SK-N-SH (cell line): ENCODE data around the gene SBF2. TPM values are rescaled to one million over a fixed set of nuclear protein-coding genes. Genes with fewer than 3 reads are reported as not detected.

Experiments
- CTCF ChIA-PET: fragments of 300-600, 350-600 bp; formaldehyde crosslinking; extraction: SDS; loops from one replicate; lab custom pipeline; 2021; lab: Yijun Ruan, JAX
- POLR2A ChIA-PET: fragments of 350-600 bp; sonication (Branson Sonifier 250); formaldehyde crosslinking; extraction: SDS; loops from one replicate; lab custom pipeline; 2020; ENCODE audit warnings: antibody characterized with exemption, inconsistent platforms; lab: Yijun Ruan, JAX
- DNase-seq: peaks from one replicate; pipeline ENCODE4 v3.0.0; 2012
- H2AFZ ChIP-seq: fragments of 200-600 bp; sonication (generic); 2 replicates; pipeline ENCODE4 v1.8.1; 2016; ENCODE audit warnings: antibody characterized with exemption, mild to moderate bottlenecking, low read depth
- H3F3A ChIP-seq: fragments of 200-600 bp; sonication (generic); replicated peaks from 2 replicates; pipeline ENCODE3; 2016; ENCODE audit warnings: antibody characterized with exemption, mild to moderate bottlenecking; ENCODE audit not compliant: insufficient read depth
- H3K27ac ChIP-seq, 2 experiments: fragments of 200-500 bp in 1 of 2; fragments of 200-600 bp in 1 of 2; sonication (Bioruptor generic) in 1 of 2; sonication (generic), shearing (Covaris generic) in 1 of 2; 2 replicates each; pipeline versions ENCODE4 v1.5.1 to v1.6.1; 2014 to 2016; ENCODE audit warnings: low read depth in 2 of 2, inconsistent platforms in 1 of 2, low read length in 1 of 2, mild to moderate bottlenecking in 1 of 2, mixed read lengths in 1 of 2
- H3K27me3 ChIP-seq: fragments of 200-600 bp; sonication (generic), shearing (Covaris generic); 2 replicates; pipeline ENCODE4 v1.6.1; 2016; ENCODE audit warnings: mixed run types; ENCODE audit not compliant: insufficient read depth
- H3K36me3 ChIP-seq, 2 experiments: fragments of 200-500 bp in 1 of 2; fragments of 200-600 bp in 1 of 2; sonication (Bioruptor generic) in 1 of 2; sonication (generic) in 1 of 2; replicated peaks in 1 of 2; 2 replicates each; pipeline versions ENCODE3 to v1.5.1; 2014 to 2016; ENCODE audit warnings: low read length in 1 of 2, mild to moderate bottlenecking in 1 of 2; ENCODE audit not compliant: insufficient read depth in 2 of 2, control insufficient read depth in 1 of 2
- H3K4me1 ChIP-seq, 2 experiments: fragments of 200-500 bp in 1 of 2; fragments of 200-600 bp in 1 of 2; sonication (Bioruptor generic) in 1 of 2; sonication (generic), shearing (Covaris generic) in 1 of 2; 2 replicates each; pipeline versions ENCODE4 v1.5.1 to v1.6.1; 2014 to 2016; ENCODE audit warnings: low read depth in 1 of 2, low read length in 1 of 2, mixed run types in 1 of 2; ENCODE audit not compliant: insufficient read depth in 2 of 2, control insufficient read depth in 1 of 2
- H3K4me2 ChIP-seq: fragments of 200-600 bp; sonication (generic), shearing (Covaris generic); 2 replicates; pipeline ENCODE4 v1.6.1; 2017; ENCODE audit warnings: mixed run types
- H3K4me3 ChIP-seq, 2 experiments: fragments of 200-500 bp in 1 of 2; fragments of 200-600 bp in 1 of 2; sonication (Bioruptor generic) in 1 of 2; sonication (generic), shearing (Covaris generic) in 1 of 2; 2 replicates each; pipeline versions ENCODE4 v1.5.1 to v1.8.1; 2014 to 2016; ENCODE audit warnings: low read depth in 2 of 2, inconsistent platforms in 1 of 2, low read length in 1 of 2, mild to moderate bottlenecking in 1 of 2, mixed read lengths in 1 of 2, moderate library complexity in 1 of 2
- H3K79me2 ChIP-seq: fragments of 200-600 bp; sonication (generic); 2 replicates; pipeline ENCODE4 v1.8.1; 2017; ENCODE audit warnings: mild to moderate bottlenecking; ENCODE audit not compliant: insufficient read depth
- H3K9ac ChIP-seq: fragments of 200-600 bp; sonication (generic); 2 replicates; pipeline ENCODE4 v1.6.1; 2017; ENCODE audit warnings: mixed run types
- H3K9me2 ChIP-seq: fragments of 200-600 bp; sonication (generic); 2 replicates; pipeline ENCODE4 v1.6.1; 2017; ENCODE audit warnings: mixed run types
- H3K9me3 ChIP-seq: fragments of 200-600 bp; sonication (generic); 2 replicates; pipeline ENCODE4 v1.6.1; 2017; ENCODE audit warnings: mixed run types, mild to moderate bottlenecking, moderate library complexity
- H4K20me1 ChIP-seq: fragments of 200-600 bp; sonication (generic); 2 replicates; pipeline ENCODE4 v1.6.1; 2017; ENCODE audit warnings: mild to moderate bottlenecking, mixed run types; ENCODE audit not compliant: insufficient read depth
- CHD2 ChIP-seq: fragments of 150-350 bp; IDR thresholded peaks from 2 replicates; pipeline ENCODE4 v1.6.1; 2018; ENCODE audit warnings: low read length; ENCODE audit not compliant: partially characterized antibody
- EZH2phosphoT487 ChIP-seq: fragments of 200-600 bp; sonication (generic); IDR thresholded peaks from 2 replicates; pipeline ENCODE4 v1.6.1; 2017; ENCODE audit warnings: low read depth, mixed run types, mild to moderate bottlenecking, antibody characterized with exemption, moderate library complexity, borderline replicate concordance
- FOSL2 ChIP-seq: IDR thresholded peaks from 2 replicates; pipeline ENCODE4 v1.4.0; 2012; ENCODE audit warnings: low read depth, mild to moderate bottlenecking, moderate library complexity, borderline replicate concordance
- FOXM1 ChIP-seq: IDR thresholded peaks from 2 replicates; pipeline ENCODE4 v1.4.0; 2012; ENCODE audit warnings: low read depth, mild to moderate bottlenecking
- GABPA ChIP-seq: IDR thresholded peaks from 2 replicates; pipeline ENCODE4 v1.4.0; 2012; ENCODE audit warnings: low read depth, mild to moderate bottlenecking
- MEF2A ChIP-seq: IDR thresholded peaks from 2 replicates; pipeline ENCODE4 v1.4.0; 2012; ENCODE audit warnings: low read depth, borderline replicate concordance
- MXI1 ChIP-seq: IDR thresholded peaks from 2 replicates; pipeline ENCODE4 v1.6.1; 2012; ENCODE audit warnings: mild to moderate bottlenecking, low read depth, low read length, improper control_type of control experiment
- POLR2AphosphoS5 ChIP-seq: IDR thresholded peaks from 2 replicates; pipeline ENCODE4 v1.6.1; 2012; ENCODE audit warnings: low read depth, low read length
- RCOR1 ChIP-seq: fragments of 150-350 bp; IDR thresholded peaks from 2 replicates; pipeline ENCODE4 v1.6.1; 2017; ENCODE audit warnings: antibody characterized with exemption, low read length
- SMC3 ChIP-seq: IDR thresholded peaks from 2 replicates; pipeline ENCODE4 v1.6.1; 2012; ENCODE audit warnings: low read depth, low read length, improper control_type of control experiment
- TAF1 ChIP-seq: IDR thresholded peaks from 2 replicates; pipeline ENCODE4 v1.6.1; 2012; ENCODE audit warnings: low read depth, mild to moderate bottlenecking, low read length, moderate library complexity, borderline replicate concordance
- TEAD4 ChIP-seq: IDR thresholded peaks from 2 replicates; pipeline ENCODE4 v1.4.0; 2012; ENCODE audit warnings: mild to moderate bottlenecking, borderline replicate concordance; ENCODE audit not compliant: insufficient read depth
- YY1 ChIP-seq: IDR thresholded peaks from 2 replicates; pipeline ENCODE4 v1.4.0; 2012; ENCODE audit warnings: low read depth, mild to moderate bottlenecking
- WGBS: methylation state at CpG from one replicate; pipeline ENCODE4 v1.1.6; 2017; ENCODE audit warnings: low lambda C conversion rate; 5-methylcytosine and 5-hydroxymethylcytosine counted together
- polyA plus RNA-seq, 3 experiments: library from polyadenylated mRNA; depleted of rRNA; stranded (reverse); fragments of >200 nt; gene quantifications; 2 replicates each; pipeline ENCODE4 v1.2.3, GENCODE V29; 2012
- TF ChIP-seq, protein P1 (sequence below): IDR thresholded peaks from 2 replicates; pipeline ENCODE4 v1.6.1; 2012; ENCODE audit warnings: mild to moderate bottlenecking, low read depth, low read length, moderate library complexity
- TF ChIP-seq, protein P2 (sequence below): IDR thresholded peaks from 2 replicates; pipeline ENCODE4 v1.4.0; 2012; ENCODE audit warnings: low read depth, borderline replicate concordance
- TF ChIP-seq, protein P3 (sequence below): fragments of 150-350 bp; IDR thresholded peaks from 2 replicates; pipeline ENCODE4 v1.6.1; 2016; ENCODE audit warnings: mild to moderate bottlenecking, low read depth, low read length

Gene SBF2
- polyA plus RNA-seq, 1 of the 3 experiments (the other 2 are of a cell fraction) = 23.0 TPM

DNA sequence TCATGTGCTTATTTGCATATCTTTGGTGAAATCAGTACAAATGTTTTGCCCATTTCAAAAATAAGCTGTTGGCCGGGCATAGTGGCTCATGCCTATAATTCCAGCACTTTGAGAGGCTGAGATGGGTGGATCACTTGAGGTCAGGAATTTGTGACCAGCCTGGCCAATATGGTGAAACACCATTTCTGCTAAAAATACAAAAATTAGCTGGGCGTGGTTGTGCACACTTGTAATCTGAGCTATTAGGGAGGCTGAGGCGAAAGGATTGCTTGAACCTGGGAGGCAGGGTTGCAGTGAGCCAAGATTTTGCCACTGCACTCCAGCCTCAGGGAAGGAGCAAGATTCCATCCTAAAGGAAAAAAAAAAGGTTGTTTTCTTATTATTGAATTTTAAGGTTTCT, 494.1 kb downstream of the SBF2 start:
- no peak for DNase-seq
- H2AFZ ChIP-seq = no peak overlapping the region
- H3K27me3 ChIP-seq = no peaks in the 10 kb centered on the region
- 90% methylated on average over 3 of the region's 3 CpGs for WGBS
- H3K9ac ChIP-seq = no peak overlapping the region
- H3K4me1 ChIP-seq = peaks cover 7 to 31% of the 10 kb centered on the region in 2 experiments
- H3F3A ChIP-seq = peaks cover 17% of the 10 kb centered on the region
- ChIA-PET POLR2A (no interaction called here), CTCF (no interaction called here)
- H3K4me2 ChIP-seq = no peak overlapping the region
- no peaks in the 10 kb centered on the region for H3K9me3 ChIP-seq
- H3K79me2 ChIP-seq = no peaks in the 10 kb centered on the region
- no peaks in the 10 kb centered on the region for H4K20me1 ChIP-seq
- no peak overlapping the region for H3K4me3 ChIP-seq
- H3K27ac ChIP-seq = no peak overlapping the region
- H3K36me3 ChIP-seq = peaks cover 0 to 9% of the 10 kb centered on the region in 2 experiments
- TF ChIP-seq POLR2AphosphoS5 (no peak), FOXM1 (no peak), FOSL2 (no peak), RCOR1 (no peak), MXI1 (no peak), TAF1 (no peak), GABPA (no peak), YY1 (no peak), TEAD4 (no peak), EZH2phosphoT487 (no peak), MEF2A (no peak), SMC3 (no peak), CHD2 (no peak)
- TF ChIP-seq, protein P1, sequence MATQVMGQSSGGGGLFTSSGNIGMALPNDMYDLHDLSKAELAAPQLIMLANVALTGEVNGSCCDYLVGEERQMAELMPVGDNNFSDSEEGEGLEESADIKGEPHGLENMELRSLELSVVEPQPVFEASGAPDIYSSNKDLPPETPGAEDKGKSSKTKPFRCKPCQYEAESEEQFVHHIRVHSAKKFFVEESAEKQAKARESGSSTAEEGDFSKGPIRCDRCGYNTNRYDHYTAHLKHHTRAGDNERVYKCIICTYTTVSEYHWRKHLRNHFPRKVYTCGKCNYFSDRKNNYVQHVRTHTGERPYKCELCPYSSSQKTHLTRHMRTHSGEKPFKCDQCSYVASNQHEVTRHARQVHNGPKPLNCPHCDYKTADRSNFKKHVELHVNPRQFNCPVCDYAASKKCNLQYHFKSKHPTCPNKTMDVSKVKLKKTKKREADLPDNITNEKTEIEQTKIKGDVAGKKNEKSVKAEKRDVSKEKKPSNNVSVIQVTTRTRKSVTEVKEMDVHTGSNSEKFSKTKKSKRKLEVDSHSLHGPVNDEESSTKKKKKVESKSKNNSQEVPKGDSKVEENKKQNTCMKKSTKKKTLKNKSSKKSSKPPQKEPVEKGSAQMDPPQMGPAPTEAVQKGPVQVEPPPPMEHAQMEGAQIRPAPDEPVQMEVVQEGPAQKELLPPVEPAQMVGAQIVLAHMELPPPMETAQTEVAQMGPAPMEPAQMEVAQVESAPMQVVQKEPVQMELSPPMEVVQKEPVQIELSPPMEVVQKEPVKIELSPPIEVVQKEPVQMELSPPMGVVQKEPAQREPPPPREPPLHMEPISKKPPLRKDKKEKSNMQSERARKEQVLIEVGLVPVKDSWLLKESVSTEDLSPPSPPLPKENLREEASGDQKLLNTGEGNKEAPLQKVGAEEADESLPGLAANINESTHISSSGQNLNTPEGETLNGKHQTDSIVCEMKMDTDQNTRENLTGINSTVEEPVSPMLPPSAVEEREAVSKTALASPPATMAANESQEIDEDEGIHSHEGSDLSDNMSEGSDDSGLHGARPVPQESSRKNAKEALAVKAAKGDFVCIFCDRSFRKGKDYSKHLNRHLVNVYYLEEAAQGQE = no peak
- TF ChIP-seq, protein P2, sequence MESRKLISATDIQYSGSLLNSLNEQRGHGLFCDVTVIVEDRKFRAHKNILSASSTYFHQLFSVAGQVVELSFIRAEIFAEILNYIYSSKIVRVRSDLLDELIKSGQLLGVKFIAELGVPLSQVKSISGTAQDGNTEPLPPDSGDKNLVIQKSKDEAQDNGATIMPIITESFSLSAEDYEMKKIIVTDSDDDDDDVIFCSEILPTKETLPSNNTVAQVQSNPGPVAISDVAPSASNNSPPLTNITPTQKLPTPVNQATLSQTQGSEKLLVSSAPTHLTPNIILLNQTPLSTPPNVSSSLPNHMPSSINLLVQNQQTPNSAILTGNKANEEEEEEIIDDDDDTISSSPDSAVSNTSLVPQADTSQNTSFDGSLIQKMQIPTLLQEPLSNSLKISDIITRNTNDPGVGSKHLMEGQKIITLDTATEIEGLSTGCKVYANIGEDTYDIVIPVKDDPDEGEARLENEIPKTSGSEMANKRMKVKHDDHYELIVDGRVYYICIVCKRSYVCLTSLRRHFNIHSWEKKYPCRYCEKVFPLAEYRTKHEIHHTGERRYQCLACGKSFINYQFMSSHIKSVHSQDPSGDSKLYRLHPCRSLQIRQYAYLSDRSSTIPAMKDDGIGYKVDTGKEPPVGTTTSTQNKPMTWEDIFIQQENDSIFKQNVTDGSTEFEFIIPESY = no peak
- TF ChIP-seq, protein P3, sequence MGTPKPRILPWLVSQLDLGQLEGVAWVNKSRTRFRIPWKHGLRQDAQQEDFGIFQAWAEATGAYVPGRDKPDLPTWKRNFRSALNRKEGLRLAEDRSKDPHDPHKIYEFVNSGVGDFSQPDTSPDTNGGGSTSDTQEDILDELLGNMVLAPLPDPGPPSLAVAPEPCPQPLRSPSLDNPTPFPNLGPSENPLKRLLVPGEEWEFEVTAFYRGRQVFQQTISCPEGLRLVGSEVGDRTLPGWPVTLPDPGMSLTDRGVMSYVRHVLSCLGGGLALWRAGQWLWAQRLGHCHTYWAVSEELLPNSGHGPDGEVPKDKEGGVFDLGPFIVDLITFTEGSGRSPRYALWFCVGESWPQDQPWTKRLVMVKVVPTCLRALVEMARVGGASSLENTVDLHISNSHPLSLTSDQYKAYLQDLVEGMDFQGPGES = no peak
- TF ChIP-seq, all 33 proteins: peak for 0
- H3K9me2 ChIP-seq = no peaks in the 10 kb centered on the region
